Stomach smooth muscle (tissue), 2 donors: Measurements from ENCODE around the gene CKB.
"Not testable (repeated sequence)": the region's sequence is repeated elsewhere in the genome, so short reads cannot be mapped to it uniquely, and the experiment has no call there.

ENCODE experiments used
- H3K27ac ChIP-seq: one replicate; pipeline ENCODE4 v1.7.0; 2013; ENCODE audit warnings: mild to moderate bottlenecking, low read length, inconsistent platforms
- H3K27me3 ChIP-seq, 2 donors: one replicate each; pipeline ENCODE4 v1.7.0; 2013; ENCODE audit warnings: low read length in 2 of 2; ENCODE audit not compliant: insufficient read depth in 2 of 2, control insufficient read depth in 1 of 2
- H3K36me3 ChIP-seq, 2 donors: one replicate each; pipeline ENCODE4 v1.7.0; 2013; ENCODE audit warnings: low read length in 2 of 2; ENCODE audit not compliant: control insufficient read depth in 2 of 2, insufficient read depth in 2 of 2
- H3K4me1 ChIP-seq: one replicate; pipeline ENCODE4 v1.7.0; 2013; ENCODE audit warnings: low read length; ENCODE audit not compliant: control insufficient read depth, insufficient read depth
- H3K4me3 ChIP-seq, 2 donors: one replicate each; pipeline ENCODE4 v1.7.0; 2013; ENCODE audit warnings: low read length in 2 of 2
- H3K9ac ChIP-seq, 2 donors: one replicate each; pipeline ENCODE4 v1.7.0; 2013; ENCODE audit warnings: low read length in 2 of 2, mild to moderate bottlenecking in 1 of 2
- H3K9me3 ChIP-seq, 2 donors: one replicate each; pipeline ENCODE4 v1.7.0; 2013; ENCODE audit warnings: low read length in 2 of 2; ENCODE audit not compliant: control insufficient read depth in 2 of 2
- donor health status: healthy.
- donor health status: Pancreatic carcinoma.

CKB gene

DNA sequence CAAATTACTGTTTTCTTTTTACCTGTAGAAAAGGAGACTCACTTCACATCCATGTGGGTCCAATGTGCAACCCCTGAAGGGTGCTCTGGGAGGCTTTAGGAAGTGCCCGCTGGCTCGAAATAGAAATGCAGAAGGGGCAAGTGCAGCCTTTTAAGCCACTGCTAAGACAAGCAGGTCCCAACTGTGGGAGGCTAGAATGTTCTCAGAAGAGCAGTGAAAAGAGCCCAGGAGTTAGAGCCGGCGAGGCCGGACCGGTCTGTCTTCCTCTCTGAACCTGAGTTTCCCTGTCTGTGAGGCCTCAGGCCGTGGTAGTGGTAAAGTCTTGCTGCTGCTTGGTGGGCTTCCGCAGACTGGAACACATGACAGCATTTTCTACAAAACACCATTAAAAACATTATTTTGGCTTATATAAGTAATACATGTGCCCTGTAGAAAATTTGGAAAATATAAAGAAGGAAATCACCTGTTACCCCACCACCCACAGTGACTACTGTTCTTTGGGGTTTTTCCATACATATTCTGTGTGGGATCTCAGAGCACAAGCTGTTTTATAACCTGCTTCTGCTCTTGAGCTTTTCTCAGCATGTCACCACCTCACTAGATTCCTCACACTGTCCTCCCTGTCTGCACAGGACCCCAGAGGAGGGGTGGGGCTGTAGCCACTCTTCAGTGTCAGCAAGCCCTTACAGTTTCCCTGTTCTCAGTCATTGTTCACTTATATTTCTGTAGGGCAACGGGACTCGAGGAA lies 6.0 kb downstream of the CKB start:
- H3K4me1 ChIP-seq, result peaks cover 52% of the 10 kb centered on the region
- H3K9ac ChIP-seq, result no peak overlapping the region

DNA sequence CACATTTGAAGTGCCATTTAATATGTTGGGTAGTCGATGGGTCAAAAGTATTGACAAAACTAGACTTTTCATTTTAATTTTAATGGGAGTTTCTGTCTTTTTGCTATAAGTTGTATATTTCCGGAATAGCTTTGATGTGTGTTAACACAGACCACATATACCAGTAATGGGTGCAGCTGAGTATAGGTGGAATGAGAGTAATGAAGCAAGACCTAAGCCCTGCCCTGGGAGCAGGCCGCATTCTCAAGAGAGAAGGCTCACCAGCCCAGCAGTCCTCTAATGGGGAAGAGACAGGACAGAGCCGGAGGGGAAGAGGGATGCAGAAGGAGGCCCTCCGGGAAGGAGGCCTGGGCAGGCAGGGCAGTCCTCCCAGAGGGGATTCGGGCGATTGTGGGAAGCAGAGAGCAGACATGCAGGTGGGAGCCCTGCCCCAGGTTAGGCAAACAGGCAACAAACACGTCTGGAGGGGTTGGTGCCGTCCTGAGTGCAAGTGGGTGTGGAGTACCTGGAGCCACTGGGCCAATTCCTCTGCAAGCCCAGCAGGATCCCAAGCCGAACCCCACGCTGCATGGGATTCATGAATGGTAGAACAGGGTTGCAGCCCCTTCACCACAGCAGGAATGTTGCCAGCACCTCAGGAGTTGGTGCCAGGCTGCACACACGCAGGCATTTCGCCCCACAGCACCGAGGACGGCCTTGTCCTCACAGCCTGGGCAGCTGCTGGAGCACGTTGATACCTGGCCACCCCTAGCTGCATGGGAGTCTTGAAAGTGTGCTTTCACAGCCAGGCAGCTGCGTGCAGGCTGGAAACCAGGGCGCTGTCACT lies 7.8 kb downstream of the CKB start:
- Histone ChIP-seq H3K4me1 (peaks cover 41% of the 10 kb centered on the region), H3K4me3 (no peak overlapping the region), H3K27ac (peak overlapping the region; percentile 31), H3K27me3 (no peaks in the 10 kb centered on the region), H3K36me3 (peaks cover 10 to 11% of the 10 kb centered on the region in 2 donors), H3K9ac (no peak overlapping the region), H3K9me3 (no peaks in the 10 kb centered on the region)

More for the DNA sequence above, 6.0 kb downstream of the CKB start:
- Histone ChIP-seq H3K9me3 (no peaks in the 10 kb centered on the region), H3K36me3 (peaks cover 6 to 11% of the 10 kb centered on the region in 2 donors), H3K27me3 (no peaks in the 10 kb centered on the region), H3K27ac (peak overlapping the region; percentile 88), H3K4me3 (no peak overlapping the region)

GRCh38 chr14:103512701-103513611 lies 9.7 kb downstream of the CKB start:
- Histone ChIP-seq H3K4me1 (peaks cover 22% of the 10 kb centered on the region), H3K27ac (peak overlapping the region; percentile 87), H3K9ac (peak overlapping the region; percentile 36 to 45), H3K27me3 (no peaks in the 10 kb centered on the region), H3K9me3 (no peaks in the 10 kb centered on the region), H3K4me3 (peak overlapping the region; percentile 17 to 47), H3K36me3 (peaks cover 9 to 10% of the 10 kb centered on the region in 2 donors)

- Histone ChIP-seq H3K36me3 (peaks cover 10 to 12% of the 10 kb centered on the region in 2 donors), H3K4me3 (peak overlapping the region in 1 of 2 donors; percentile 47), H3K4me1 (peaks cover 18% of the 10 kb centered on the region), H3K27ac (peak overlapping the region; percentile 87)
- H3K27me3 ChIP-seq, H3K9me3 ChIP-seq, H3K9ac ChIP-seq: not testable (repeated sequence)
Measured at GRCh38 chr14:103512180-103512579, 10.4 kb downstream of the CKB start.

DNA sequence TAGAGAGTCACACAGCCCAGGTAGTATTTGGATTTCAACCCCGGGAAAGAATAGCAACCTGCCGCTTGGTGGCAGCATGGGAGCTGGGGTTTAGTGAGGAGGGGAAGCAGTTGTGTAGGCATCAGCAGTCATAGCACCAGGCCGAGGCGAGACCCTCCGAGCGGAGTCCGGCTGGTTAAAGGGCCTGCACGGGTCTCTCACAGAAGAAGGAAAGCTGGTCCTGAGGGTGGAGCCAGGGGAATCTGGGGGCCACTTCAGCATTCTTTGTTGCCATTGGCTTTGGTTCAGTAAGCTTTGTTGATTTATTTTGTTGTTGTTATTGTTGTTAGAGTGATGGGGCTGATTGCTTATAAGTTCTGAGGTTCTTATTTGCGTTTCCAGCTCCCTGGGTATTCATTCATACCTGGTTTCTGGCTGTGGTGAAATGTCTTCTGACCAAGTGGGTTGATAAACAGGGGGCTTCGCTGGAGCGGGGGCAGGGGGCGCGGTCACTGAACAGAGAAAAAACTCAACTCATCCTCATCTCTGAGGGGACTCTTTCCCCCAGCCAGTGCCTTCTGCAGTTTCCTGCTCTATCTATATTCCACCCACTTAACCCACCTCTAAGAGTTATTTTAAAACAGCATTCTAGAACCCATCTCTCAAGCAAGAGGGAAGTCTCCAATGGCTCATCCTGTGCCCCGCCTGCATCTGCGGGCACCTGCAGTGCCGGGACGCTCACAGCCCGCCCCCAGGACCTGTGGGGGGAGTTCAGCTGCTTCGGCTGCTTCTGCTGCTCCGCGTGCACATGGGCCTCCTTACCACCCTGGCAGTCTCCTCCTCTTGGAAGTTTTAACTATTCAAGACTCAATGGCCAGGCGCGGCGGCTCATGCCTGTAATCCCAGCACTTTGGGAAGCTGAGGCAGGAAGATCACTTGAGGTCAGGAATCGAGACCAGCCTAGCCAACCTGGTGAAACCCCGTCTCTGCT lies 11.6 kb downstream of the CKB start:
- H3K27me3 ChIP-seq, result no peaks in the 10 kb centered on the region
- H3K9me3 ChIP-seq, result no peaks in the 10 kb centered on the region
- no peak overlapping the region for H3K27ac ChIP-seq
- H3K4me1 ChIP-seq, result peaks cover 18% of the 10 kb centered on the region
- peaks cover 10 to 12% of the 10 kb centered on the region in 2 donors for H3K36me3 ChIP-seq
- H3K9ac ChIP-seq, result no peak overlapping the region
- no peak overlapping the region for H3K4me3 ChIP-seq

DNA sequence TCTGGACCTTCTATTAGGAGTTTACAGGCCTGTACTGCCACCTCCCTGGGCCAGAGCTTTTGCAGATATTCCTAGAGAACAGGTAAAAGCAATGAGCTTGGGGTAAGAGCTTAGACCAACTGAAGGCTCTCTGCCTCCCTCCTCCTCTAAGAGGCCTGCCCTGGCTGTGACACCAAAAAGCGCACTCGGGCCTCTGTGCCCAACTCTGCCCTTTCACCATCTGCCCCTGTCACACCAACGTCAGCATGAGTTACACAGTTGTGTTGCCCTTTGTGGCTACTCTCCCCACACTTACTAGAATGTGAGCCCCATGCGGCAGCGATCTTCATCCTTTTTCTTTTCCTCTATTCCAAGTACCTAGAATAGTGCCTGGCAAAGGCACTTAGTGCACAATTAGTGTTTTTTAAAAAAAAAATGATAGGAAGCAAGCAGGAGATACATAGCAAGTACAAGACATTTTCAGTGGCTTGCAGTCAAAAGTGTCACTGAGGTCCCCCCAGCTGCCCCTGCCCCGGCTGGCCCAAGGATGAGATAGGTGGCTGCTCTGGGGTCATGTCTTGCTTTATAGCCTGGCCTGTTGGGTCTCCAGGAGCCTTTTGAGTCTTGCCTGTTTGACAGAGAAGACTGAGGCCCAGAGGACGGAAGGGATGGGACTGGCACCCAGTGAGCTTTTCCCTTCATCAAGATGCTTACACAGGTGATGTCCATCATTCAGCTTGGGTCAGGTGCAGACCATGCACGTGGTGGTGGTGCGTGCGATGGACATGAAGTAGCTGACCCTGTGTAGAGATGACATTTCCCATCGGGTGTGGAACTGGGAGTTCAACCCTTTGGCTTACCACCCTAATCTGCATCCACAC lies 12.5 kb downstream of the CKB start:
- no peaks in the 10 kb centered on the region for H3K27me3 ChIP-seq
- H3K9ac ChIP-seq, result no peak overlapping the region
- H3K27ac ChIP-seq, result no peak overlapping the region
- peaks cover 18% of the 10 kb centered on the region for H3K4me1 ChIP-seq
- no peak overlapping the region for H3K4me3 ChIP-seq
- H3K9me3 ChIP-seq, result no peaks in the 10 kb centered on the region
- peaks cover 15 to 19% of the 10 kb centered on the region in 2 donors for H3K36me3 ChIP-seq

GRCh38 chr14:103508521-103509329 lies 13.9 kb downstream of the CKB start:
- Histone ChIP-seq H3K27me3 (no peaks in the 10 kb centered on the region), H3K9me3 (no peaks in the 10 kb centered on the region), H3K27ac (no peak overlapping the region), H3K4me3 (no peak overlapping the region), H3K9ac (no peak overlapping the region), H3K4me1 (peaks cover 15% of the 10 kb centered on the region), H3K36me3 (peaks cover 23 to 28% of the 10 kb centered on the region in 2 donors)

DNA sequence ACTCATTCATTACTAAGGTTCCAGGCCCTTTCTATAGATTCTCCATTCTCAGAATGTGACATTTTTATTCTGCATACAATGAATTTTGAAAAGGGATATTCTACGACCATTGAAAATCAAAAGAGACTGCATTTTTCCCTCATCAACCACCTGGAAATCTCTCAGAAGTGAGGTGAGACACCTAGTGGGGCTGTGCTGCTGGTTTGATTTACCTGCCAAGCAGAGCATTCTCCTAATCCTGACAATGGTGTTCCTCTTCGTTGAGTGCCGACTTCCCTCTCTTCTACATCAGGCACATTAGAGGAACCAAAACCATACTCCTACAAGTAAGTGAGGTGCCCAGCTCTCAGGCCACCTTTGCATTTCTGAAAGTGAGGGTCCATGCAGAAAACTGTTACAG lies 14.9 kb downstream of the CKB start:
- H3K27me3 ChIP-seq, result no peaks in the 10 kb centered on the region
- peaks cover 5% of the 10 kb centered on the region for H3K4me1 ChIP-seq
- H3K36me3 ChIP-seq, result peaks cover 33 to 35% of the 10 kb centered on the region in 2 donors
- no peak overlapping the region for H3K9ac ChIP-seq
- H3K9me3 ChIP-seq, result no peaks in the 10 kb centered on the region
- no peak overlapping the region for H3K27ac ChIP-seq
- no peak overlapping the region for H3K4me3 ChIP-seq
